ENCODE measurements around the gene GPR3. TPM values are rescaled to one million over a fixed set of nuclear protein-coding genes. Genes with fewer than 3 reads are reported as not detected.

GPR3 gene
- total and polyA plus RNA-seq, 2 of the 8 experiments (the other 6 are each of a cell fraction or from before 2014, with no cell fraction given), result 9.9 to 26.5 TPM

- 91% methylated on average over 8 of the region's 8 CpGs; no CpG with 5 or more reads in 1 of the 2 experiments for WGBS, 2 experiments (ENCODE audit: extremely low coverage in 1 of 2, insufficient coverage in 1 of 2, insufficient read length in 1 of 2, insufficient replicate concordance in 2 of 2, low coverage in 1 of 2, low lambda C conversion rate in 2 of 2, missing lambda C conversion rate in 1 of 2)
- Histone ChIP-seq H3K23ac (ENCODE audit: insufficient read length) (no peak overlapping the region), H2BK15ac (ENCODE audit: low read length) (no peak overlapping the region), H3K79me1 (ENCODE audit: low read depth, low read length) (no peaks in the 10 kb centered on the region), H3K4ac (replicated peaks; ENCODE audit: insufficient read length, low read depth, low read length) (no peak overlapping the region), H4K8ac (ENCODE audit: extremely low read depth, insufficient read depth, low read length) (no peak overlapping the region; the same call in 1 of the 2 replicates), H3K9me3 (ENCODE audit: insufficient read depth in 2 of 2, low read depth in 1 of 2, low read length in 1 of 2) (no peaks in the 10 kb centered on the region), H3K27ac (ENCODE audit: low read depth, low read length) (no peak overlapping the region), H2BK120ac (replicated peaks; ENCODE audit: low read depth, low read length) (no peak overlapping the region), H3K14ac (ENCODE audit: insufficient read length) (no peak overlapping the region), H3K36me3 (ENCODE audit: control insufficient read depth in 2 of 4, insufficient read depth in 4 of 4, low read length in 3 of 4) (0 out of 8 replicates have a peak, but pooled peaks cover 0 to 3% (median 0%) of the 10 kb centered on the region in 4 experiments), H3K4me2 (ENCODE audit: insufficient read depth in 1 of 2, low read depth in 2 of 2, low read length in 2 of 2) (no peak overlapping the region), H2BK12ac (ENCODE audit: low read depth, low read length) (no peak overlapping the region), H4K5ac (ENCODE audit: insufficient read length, low read depth, low read length) (no peak overlapping the region), H2BK20ac (ENCODE audit: low read length) (no peak overlapping the region), H4K20me1 (replicated peaks in 1 of 2; ENCODE audit: control insufficient read depth in 1 of 2, insufficient read depth in 2 of 2, low read length in 2 of 2) (peaks cover 0 to 10% of the 10 kb centered on the region in 2 experiments), H2AK5ac (ENCODE audit: low read depth, low read length) (no peak overlapping the region), H3K18ac (ENCODE audit: extremely low read depth, low read length) (no peak overlapping the region), H3K79me2 (ENCODE audit: control insufficient read depth in 1 of 2, insufficient read depth in 2 of 2, low read length in 2 of 2) (peaks cover 0 to 4% of the 10 kb centered on the region in 2 experiments; a peak in 1 of 4 replicates), H3K27me3 (replicated peaks in 1 of 4; ENCODE audit: control insufficient read depth in 3 of 4, extremely low read depth in 1 of 4, insufficient read depth in 3 of 4, low read length in 3 of 4) (peaks cover 0 to 8% (median 7%) of the 10 kb centered on the region in 4 experiments; a peak in 6 of 7 replicates), H4K91ac (replicated peaks; ENCODE audit: insufficient read length, low read length) (no peak overlapping the region), H2BK5ac (ENCODE audit: low read depth, low read length) (no peak overlapping the region), H3K4me1 (replicated peaks in 1 of 4; ENCODE audit: control insufficient read depth in 3 of 4, insufficient read depth in 4 of 4, low read length in 3 of 4) (peaks cover 0 to 36% (median 25%) of the 10 kb centered on the region in 4 experiments; a peak in 6 of 7 replicates), H3K4me3 (ENCODE audit: extremely low read depth in 1 of 4, insufficient read depth in 2 of 4, low read depth in 3 of 4, low read length in 4 of 4) (no peak overlapping the region), H3K9ac (replicated peaks in 1 of 4; ENCODE audit: extremely low read depth in 1 of 4, low read depth in 3 of 4, low read length in 3 of 4) (no peak overlapping the region), H3K23me2 (ENCODE audit: low read depth, low read length) (peaks cover 25% of the 10 kb centered on the region), H2AFZ (ENCODE audit: low read length) (no peak overlapping the region), H3K56ac (replicated peaks; ENCODE audit: insufficient read length, low read depth, low read length) (no peak overlapping the region)
- FAIRE-seq (no peak), DNase-seq (ENCODE audit: low read depth in 1 of 2, low spot score in 2 of 2) (no peak)
- ChIA-PET POLR2A (ENCODE audit: partially characterized antibody) (interaction anchor here (1.2 to 1.8 kb wide), 5 partner anchors 10 to 45 kb away, joined by 3 to 5 read pairs (median 4); no protein-coding TSS in a partner anchor), CTCF (ENCODE audit: partially characterized antibody) (interaction anchor here (0.5 to 17.0 kb wide), 11 partner anchors 10 to 212 kb away, joined by 3 to 321 read pairs (median 6); no protein-coding TSS in a partner anchor)
- TF ChIP-seq CTBP2 (IDR thresholded peaks at IDR 0.05; ENCODE audit: borderline replicate concordance, insufficient read depth, insufficient read length, low read length) (no peak), CREB1 (IDR thresholded peaks at IDR 0.05) (no peak), RAD21 (IDR thresholded peaks at IDR 0.05 in 1 of 2, conservative IDR thresholded peaks at IDR 0.05 in 1 of 2; ENCODE audit: low read depth in 2 of 2, low read length in 2 of 2) (no peak), SP2 (IDR thresholded peaks at IDR 0.05; ENCODE audit: low read length) (no peak), HDAC2 (IDR thresholded peaks at IDR 0.05; ENCODE audit: borderline replicate concordance in 1 of 2, low read depth in 2 of 2, low read length in 2 of 2) (no peak), TBP (IDR thresholded peaks at IDR 0.05; ENCODE audit: low read depth, low read length) (no peak), RFX5 (IDR thresholded peaks at IDR 0.05; ENCODE audit: borderline replicate concordance, low read depth, low read length) (no peak), SUZ12 (IDR thresholded peaks at IDR 0.05; ENCODE audit: low read length) (no peak), POLR2A (IDR thresholded peaks at IDR 0.05; ENCODE audit: control extremely low read depth in 1 of 2, low read depth in 2 of 2, low read length in 2 of 2) (no peak), HDAC6 (IDR thresholded peaks at IDR 0.05; ENCODE audit: low read depth, low read length) (no peak), ATF2 (IDR thresholded peaks at IDR 0.05; ENCODE audit: low read length) (no peak), NRF1 (IDR thresholded peaks at IDR 0.05; ENCODE audit: low read depth, low read length) (no peak)
Observed at GRCh38 chr1:27346357-27346756, 46.1 kb upstream of the GPR3 start.

Data from H1 (cell line).